ENCODE results near the gene ADAMTS18.
A peak's percentile ranks its signal among the peaks of the same experiment; 100 is the strongest.

ADAMTS18 gene

GRCh38 chr16:77434022-77434529, 758 bp downstream of the ADAMTS18 start:
- no peak for DNase-seq (ENCODE audit: low read depth, low spot score)

GRCh38 chr16:77433146-77433545, 1.7 kb downstream of the ADAMTS18 start:
- DNase-seq (ENCODE audit: low read depth, low spot score) = no peak

DNA sequence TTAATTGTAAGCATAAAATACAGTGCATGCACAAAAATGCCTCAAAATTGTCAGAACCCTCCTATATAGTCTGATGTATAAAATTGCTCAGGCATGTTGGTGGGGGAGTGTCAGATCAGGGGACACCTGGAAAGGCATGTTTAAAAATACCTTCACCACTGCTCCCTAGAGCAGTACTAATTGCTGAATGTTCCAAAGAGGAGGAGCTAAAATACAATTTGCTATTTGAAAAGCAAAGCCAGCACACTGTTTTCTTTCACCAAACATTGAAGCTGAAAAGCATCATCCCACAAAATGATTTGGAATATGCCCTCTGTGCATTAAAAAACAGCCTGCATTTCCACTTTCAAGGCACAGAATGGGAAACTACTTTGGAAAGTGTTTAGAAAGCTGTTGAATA, 2.6 kb downstream of the ADAMTS18 start:
- no peak for DNase-seq (ENCODE audit: low read depth, low spot score)

DNA sequence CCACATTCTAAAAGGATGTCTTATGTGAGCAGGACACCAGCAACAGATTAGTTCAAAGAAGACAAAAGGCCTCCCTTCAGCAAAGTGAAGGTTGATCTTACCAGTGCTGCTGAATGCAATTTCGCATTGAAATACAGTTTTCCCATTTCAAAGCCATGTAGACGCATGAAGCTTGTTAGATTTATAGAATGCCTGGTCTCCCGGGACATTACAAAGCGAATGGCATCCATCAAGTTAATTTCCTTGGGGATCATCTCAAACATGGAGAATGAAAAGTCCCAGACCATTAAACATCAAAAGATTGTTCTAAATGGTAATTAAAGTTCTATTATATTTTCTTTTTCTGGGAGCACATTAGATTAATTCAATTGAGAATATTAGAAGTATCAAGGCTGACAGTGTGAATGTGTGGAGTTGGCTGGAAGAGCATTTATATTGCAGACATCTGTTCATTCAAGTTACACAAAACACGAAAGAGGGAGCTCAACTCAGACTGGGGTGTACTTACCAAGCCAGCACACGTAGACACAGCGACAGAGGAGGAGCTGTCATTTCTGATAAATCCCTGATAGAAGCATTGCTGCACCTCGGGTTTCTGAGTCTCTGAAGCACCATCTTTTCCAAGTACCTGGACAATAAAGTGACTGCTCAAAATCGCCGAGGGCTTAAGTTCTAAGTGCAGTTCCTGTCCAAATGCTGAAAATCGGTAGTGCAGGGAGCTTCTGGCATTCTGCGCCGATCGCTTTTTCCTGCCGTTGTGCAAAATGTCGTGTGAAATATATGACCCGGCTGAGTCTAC, 3.8 kb downstream of the ADAMTS18 start:
- DNase-seq (ENCODE audit: low read depth, low spot score) = no peak

- DNase-seq (ENCODE audit: low read depth, low spot score) = no peak
These were observed 4.5 kb downstream of the ADAMTS18 start for GRCh38 chr16:77430360-77430759.

DNA sequence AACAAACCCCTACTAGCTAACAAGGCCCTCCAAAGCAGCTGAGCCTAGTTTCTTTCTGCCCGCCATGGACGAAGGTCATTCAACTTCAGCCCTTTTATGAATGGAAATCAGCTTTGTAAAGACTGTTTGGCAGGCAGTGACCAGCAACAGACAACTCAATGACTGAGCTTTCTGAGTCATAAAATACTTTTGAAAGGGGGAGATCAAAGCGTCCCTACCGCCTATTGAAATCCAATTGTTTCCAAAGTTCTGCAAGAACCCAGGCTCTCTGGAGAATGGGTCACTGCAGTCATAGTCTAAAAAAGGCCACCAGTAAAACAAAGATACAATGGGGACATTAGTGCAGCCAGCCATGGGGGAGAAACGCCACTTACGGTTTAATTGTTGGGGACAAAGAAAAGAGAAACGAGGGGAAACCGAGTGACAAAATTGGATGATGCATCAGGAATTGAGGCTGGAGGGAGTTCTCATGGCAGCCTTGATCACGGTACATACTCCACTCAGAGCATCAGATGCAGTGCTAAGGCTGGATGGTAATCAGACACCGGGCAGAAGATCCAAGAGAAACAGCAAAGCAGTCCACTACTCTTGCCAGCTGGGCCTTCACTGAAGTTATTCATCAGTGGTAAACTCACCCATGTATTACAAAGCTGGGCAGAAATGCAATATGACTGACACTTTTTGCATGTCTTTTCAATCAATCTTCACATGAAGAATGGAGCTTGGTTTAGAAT, 9.8 kb downstream of the ADAMTS18 start:
- DNase-seq (ENCODE audit: low read depth, low spot score) = no peak

GRCh38 chr16:77422196-77422784, 12.5 kb downstream of the ADAMTS18 start:
- DNase-seq (ENCODE audit: low read depth, low spot score) = no peak

- no peak for DNase-seq (ENCODE audit: low read depth, low spot score)
These were observed 17.8 kb downstream of the ADAMTS18 start for GRCh38 chr16:77416939-77417480.

GRCh38 chr16:77414752-77415231, 20.0 kb downstream of the ADAMTS18 start:
- DNase-seq (ENCODE audit: low read depth, low spot score) = no peak

- DNase-seq (ENCODE audit: low read depth, low spot score) = no peak
These were observed 24.4 kb downstream of the ADAMTS18 start for GRCh38 chr16:77410449-77410848.

DNA sequence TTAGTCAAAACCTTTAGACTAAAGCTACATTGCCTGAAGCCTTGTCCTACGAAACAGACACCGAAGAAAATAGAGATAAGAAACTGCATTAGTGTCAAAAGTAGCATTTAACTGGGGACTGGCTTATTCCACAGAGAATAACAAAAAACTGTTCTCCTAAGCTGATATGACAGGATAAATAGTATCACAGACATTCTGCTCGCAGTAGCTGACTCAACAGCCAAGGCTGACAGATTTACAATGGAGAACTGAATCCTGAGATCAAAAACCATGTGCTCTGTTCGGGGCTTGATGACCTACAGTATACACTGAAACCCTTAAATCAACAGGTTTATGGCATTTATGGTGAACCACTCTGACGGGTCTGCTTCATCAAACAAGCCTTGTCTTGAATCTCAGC, 25.5 kb downstream of the ADAMTS18 start:
- DNase-seq (ENCODE audit: low read depth, low spot score) = peak; percentile 42

DNA sequence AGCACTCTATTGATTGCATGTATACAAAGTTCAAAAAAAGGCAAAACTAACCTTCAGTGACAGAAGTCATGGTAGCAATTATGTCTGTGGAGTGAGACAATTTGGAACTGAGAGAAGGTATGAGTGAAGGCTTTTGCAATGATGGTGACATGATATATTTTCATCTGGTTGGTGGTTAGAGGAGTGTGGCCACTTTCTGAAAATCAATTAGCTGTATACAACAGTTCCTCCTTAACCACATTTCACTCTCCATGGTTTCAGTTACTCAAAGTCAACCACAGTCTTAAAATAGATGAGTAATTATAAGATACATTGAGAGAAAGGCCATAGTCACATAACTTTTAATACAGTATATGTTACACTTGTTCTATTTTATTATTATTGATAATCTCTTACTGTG, 26.2 kb downstream of the ADAMTS18 start:
- DNase-seq (ENCODE audit: low read depth, low spot score) = no peak

DNA sequence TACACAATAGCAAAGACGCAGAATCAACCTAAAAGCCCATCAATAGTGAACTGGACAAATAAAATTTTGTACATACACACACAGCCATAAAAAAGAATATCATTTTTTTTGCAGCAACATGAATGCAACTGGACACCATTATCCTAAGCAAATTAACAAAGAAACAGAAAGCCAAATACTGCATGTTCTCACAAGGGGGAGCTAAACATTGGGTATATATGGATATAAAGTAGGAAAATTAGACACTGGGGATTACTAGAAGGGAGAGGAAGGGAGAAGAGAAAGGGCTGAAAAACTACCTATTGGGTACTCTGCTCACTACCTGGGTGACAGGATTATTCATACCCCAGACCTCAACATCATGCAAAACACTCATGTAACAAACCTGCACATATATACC, 28.2 kb downstream of the ADAMTS18 start:
- no peak for DNase-seq (ENCODE audit: low read depth, low spot score)

DNA sequence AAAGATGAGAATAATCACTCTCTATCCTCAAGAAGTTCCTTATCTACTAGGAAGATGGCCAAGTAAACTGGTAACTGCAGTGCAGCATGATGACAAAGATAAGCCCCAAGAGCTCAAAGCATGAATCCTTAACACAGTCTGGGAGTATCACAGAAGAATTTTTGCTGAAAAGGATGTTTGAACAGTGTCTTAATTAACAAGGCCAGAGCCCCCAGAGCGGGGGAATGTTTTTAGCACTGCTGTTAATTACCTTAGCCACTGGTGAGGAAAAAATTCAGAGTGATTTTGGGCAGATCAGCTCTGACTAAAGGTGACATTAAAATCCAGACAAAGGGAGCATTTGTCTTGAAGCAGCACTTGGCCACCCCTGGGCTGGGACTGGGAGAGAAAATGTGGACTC, 30.1 kb downstream of the ADAMTS18 start:
- no peak for DNase-seq (ENCODE audit: low read depth, low spot score)

DNA sequence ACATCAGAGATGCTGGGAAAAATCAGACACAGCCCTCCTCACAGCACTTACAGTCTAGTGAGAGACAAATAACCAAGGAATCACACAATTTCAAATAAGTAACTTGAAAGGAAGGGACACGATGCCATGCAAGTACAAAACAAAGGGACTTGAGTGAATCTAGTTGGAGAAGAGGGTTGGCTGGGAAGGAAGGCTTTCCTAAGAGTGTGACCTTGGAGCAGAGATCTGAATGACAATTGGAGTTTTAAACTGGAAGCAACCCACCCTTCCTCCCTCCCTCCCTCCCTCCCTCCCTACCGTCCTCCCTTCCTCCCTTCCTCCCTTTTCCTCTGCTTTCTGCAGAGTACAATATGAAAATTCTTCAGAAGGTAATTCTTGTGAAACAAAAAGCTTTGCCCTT, 31.1 kb downstream of the ADAMTS18 start:
- no peak for DNase-seq (ENCODE audit: low read depth, low spot score)

GRCh38 chr16:77402672-77403071, 32.2 kb downstream of the ADAMTS18 start:
- DNase-seq (ENCODE audit: low read depth, low spot score) = no peak

DNA sequence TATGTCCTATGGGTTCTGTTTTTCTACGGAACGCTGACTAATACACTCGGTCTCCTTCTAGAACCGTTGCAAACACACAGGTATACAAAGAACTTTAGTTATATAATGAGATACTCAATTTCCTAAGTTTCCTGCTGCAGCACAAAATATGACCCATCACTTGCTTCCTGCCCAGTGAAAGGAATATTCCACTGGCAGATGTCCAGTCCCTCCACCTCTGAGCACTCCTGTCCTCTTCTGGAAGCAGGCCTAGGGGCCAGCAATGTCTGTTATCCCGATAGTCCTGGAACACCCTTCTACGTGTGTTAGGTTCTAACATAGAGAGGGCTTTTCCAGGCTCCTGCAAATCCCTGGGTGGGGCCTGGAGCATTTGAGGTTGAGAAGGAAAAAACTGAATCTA, 32.7 kb downstream of the ADAMTS18 start:
- no peak for DNase-seq (ENCODE audit: low read depth, low spot score)

GRCh38 chr16:77399546-77399945, 35.3 kb downstream of the ADAMTS18 start:
- DNase-seq (ENCODE audit: low read depth, low spot score) = no peak

- DNase-seq (ENCODE audit: low read depth, low spot score) = no peak
These were observed 35.8 kb downstream of the ADAMTS18 start for GRCh38 chr16:77399066-77399465.

GRCh38 chr16:77398495-77398894, 36.3 kb downstream of the ADAMTS18 start:
- DNase-seq (ENCODE audit: low read depth, low spot score) = no peak

DNA sequence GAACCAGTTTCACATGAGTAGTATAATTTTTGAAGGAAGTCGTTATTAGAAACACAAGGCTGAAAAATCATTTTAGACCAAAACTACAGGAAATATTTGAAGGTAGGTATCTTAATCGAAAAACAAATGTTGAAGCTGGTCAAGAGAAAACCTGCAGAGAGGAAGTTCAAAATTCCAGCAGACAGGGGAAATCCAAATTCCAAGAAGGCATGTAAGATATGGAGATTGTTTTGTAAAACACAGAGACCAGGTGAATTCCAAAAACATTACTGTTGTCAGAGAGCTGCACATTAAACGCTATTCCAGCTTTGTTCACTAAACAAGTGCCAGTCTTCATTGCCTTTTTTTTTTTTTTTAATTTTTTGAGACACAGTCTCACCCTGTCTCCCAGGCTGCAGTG, 38.4 kb downstream of the ADAMTS18 start:
- DNase-seq (ENCODE audit: low read depth, low spot score) = no peak

- no peak for DNase-seq (ENCODE audit: low read depth, low spot score)
These were observed 40.1 kb downstream of the ADAMTS18 start for GRCh38 chr16:77394699-77395098.
